Esophagus (tissue), 2 donors: ENCODE measurements around the gene TMCO2. TPM values are rescaled to one million over a fixed set of nuclear protein-coding genes. Genes with fewer than 3 reads are reported as not detected.

Experiments
- H3K27ac ChIP-seq, 2 donors: one replicate each; pipeline ENCODE4 v1.5.1; 2013; ENCODE audit warnings: low read depth in 2 of 2, mild to moderate bottlenecking in 2 of 2, inconsistent platforms in 1 of 2, low read length in 1 of 2, moderate library complexity in 1 of 2
- H3K27me3 ChIP-seq, 2 donors: one replicate each; pipeline ENCODE4 v1.6.1; 2013; ENCODE audit warnings: low read length in 2 of 2, control low read depth in 1 of 2, mild to moderate bottlenecking in 1 of 2; ENCODE audit not compliant: insufficient read depth in 2 of 2, control insufficient read depth in 1 of 2
- H3K36me3 ChIP-seq, 2 donors: one replicate each; pipeline ENCODE4 v1.6.1; 2013; ENCODE audit warnings: low read length in 1 of 2; ENCODE audit not compliant: control insufficient read depth in 2 of 2, insufficient read depth in 2 of 2
- H3K4me1 ChIP-seq, 2 donors: one replicate each; pipeline ENCODE4 v1.6.1; 2013; ENCODE audit warnings: low read length in 1 of 2; ENCODE audit not compliant: control insufficient read depth in 2 of 2, insufficient read depth in 2 of 2
- H3K4me3 ChIP-seq, 2 donors: one replicate each; pipeline ENCODE4 v1.5.1; 2013; ENCODE audit warnings: low read length in 2 of 2, mild to moderate bottlenecking in 2 of 2, low read depth in 1 of 2, moderate library complexity in 1 of 2
- H3K9me3 ChIP-seq, 2 donors: one replicate each; pipeline ENCODE4 v1.6.1; 2013; ENCODE audit warnings: mild to moderate bottlenecking in 2 of 2, low read depth in 1 of 2, low read length in 1 of 2, moderate library complexity in 1 of 2; ENCODE audit not compliant: control insufficient read depth in 2 of 2, insufficient read depth in 1 of 2
- WGBS, 2 donors: extraction: QIAGEN DNeasy Blood & Tissue Kit; methylation state at CpG; one replicate each; pipeline ENCODE4 v1.1.7; 2013; 5-methylcytosine and 5-hydroxymethylcytosine counted together
- polyA plus RNA-seq, 2 donors: library from polyadenylated mRNA; stranded (reverse); fragments of 200-250 nt; gene quantifications; one replicate each; pipeline ENCODE4 v1.2.3, GENCODE V29; 2013
- donor health status: healthy with polysubstance abuse.
- donor health status: Bipolar disorder and iron deficiency.

Gene TMCO2
- polyA plus RNA-seq, 2 donors: not detected

- Histone ChIP-seq H3K27ac (no peak overlapping the region), H3K9me3 (no peaks in the 10 kb centered on the region), H3K27me3 (no peaks in the 10 kb centered on the region), H3K4me3 (no peak overlapping the region), H3K36me3 (no peaks in the 10 kb centered on the region), H3K4me1 (no peaks in the 10 kb centered on the region)
- 54 to 55% methylated on average over 8 of the region's 8 CpGs for WGBS, 2 donors
Observed at GRCh38 chr1:40299366-40300248, 51.9 kb downstream of the TMCO2 start.

- H3K36me3 ChIP-seq: no peaks in the 10 kb centered on the region
- H3K4me3 ChIP-seq: no peak overlapping the region
- 75 to 80% methylated on average over 1 of the region's 1 CpG for WGBS, 2 donors
- H3K27me3 ChIP-seq: no peaks in the 10 kb centered on the region
- H3K9me3 ChIP-seq: no peaks in the 10 kb centered on the region
- no peaks in the 10 kb centered on the region for H3K4me1 ChIP-seq
- no peak overlapping the region for H3K27ac ChIP-seq
Observed at GRCh38 chr1:40300249-40300567, 52.5 kb downstream of the TMCO2 start.

GRCh38 chr1:40300651-40301050, 52.9 kb downstream of the TMCO2 start:
- no peaks in the 10 kb centered on the region for H3K36me3 ChIP-seq
- no peak overlapping the region for H3K4me3 ChIP-seq
- no peaks in the 10 kb centered on the region for H3K27me3 ChIP-seq
- H3K27ac ChIP-seq: no peak overlapping the region
- 88 to 94% methylated on average over 9 of the region's 9 CpGs for WGBS, 2 donors
- H3K9me3 ChIP-seq: no peaks in the 10 kb centered on the region
- H3K4me1 ChIP-seq: no peaks in the 10 kb centered on the region

- Histone ChIP-seq H3K27ac (no peak overlapping the region), H3K9me3 (no peaks in the 10 kb centered on the region), H3K4me1 (no peaks in the 10 kb centered on the region), H3K36me3 (no peaks in the 10 kb centered on the region), H3K27me3 (no peaks in the 10 kb centered on the region), H3K4me3 (no peak overlapping the region)
- 87 to 91% methylated on average over 10 of the region's 10 CpGs for WGBS, 2 donors
Observed at GRCh38 chr1:40301066-40301465, 53.3 kb downstream of the TMCO2 start.

Other genes with a start within 250 kb of the TMCO2 start
- gene CAP1, start 207.2 kb upstream of the TMCO2 start, polyA plus RNA-seq: 100 to 1,000 TPM in 1 of 2 donors, 10 to 100 TPM in 1; 72.0 to 168 TPM
- gene PPT1, start 150.7 kb upstream of the TMCO2 start, polyA plus RNA-seq: 10 to 100 TPM; 20.3 to 25.1 TPM
- gene RLF, start 86.5 kb upstream of the TMCO2 start, polyA plus RNA-seq: 1 to 10 TPM; 4.7 to 5.6 TPM
- 10 to 100 TPM; 14.4 to 18.7 TPM for gene ZMPSTE24, start 10.3 kb downstream of the TMCO2 start, polyA plus RNA-seq
- 1 to 10 TPM in 1 of 2 donors, under 1 TPM in 1; 0.54 to 1.3 TPM for gene COL9A2, start 69.3 kb downstream of the TMCO2 start, polyA plus RNA-seq
- gene SMAP2, start 125.8 kb downstream of the TMCO2 start, polyA plus RNA-seq: 10 to 100 TPM in 1 of 2 donors, 1 to 10 TPM in 1; 9.1 to 14.2 TPM
- under 1 TPM; 0.46 to 0.49 TPM for gene ZFP69B, start 202.5 kb downstream of the TMCO2 start, polyA plus RNA-seq
- gene ZFP69, start 229.4 kb downstream of the TMCO2 start, polyA plus RNA-seq: 1 to 10 TPM; 1.4 to 3.1 TPM